Colonic mucosa (tissue), 4 donors: ENCODE measurements around the gene FAM120AOS. TPM values are rescaled to one million over a fixed set of nuclear protein-coding genes. Genes with fewer than 3 reads are reported as not detected.

ENCODE experiments used
- DNase-seq: peaks from one replicate; pipeline ENCODE4 v3.0.0-alpha.2; 2020
- H3K27ac ChIP-seq: fragments of 200-600 bp; one replicate; pipeline ENCODE4 v1.8.0; 2021
- H3K27me3 ChIP-seq: fragments of 200-600 bp; one replicate; pipeline ENCODE4 v1.8.0; 2021
- H3K36me3 ChIP-seq: fragments of 200-600 bp; one replicate; pipeline ENCODE4 v1.8.0; 2021
- H3K4me1 ChIP-seq: fragments of 200-600 bp; one replicate; pipeline ENCODE4 v1.8.0; 2021; ENCODE audit warnings: mild to moderate bottlenecking
- H3K4me3 ChIP-seq: fragments of 200-600 bp; one replicate; pipeline ENCODE4 v1.8.0; 2021
- H3K9ac ChIP-seq, 2 donors: one replicate each; pipeline ENCODE4 v1.7.0; 2013; ENCODE audit warnings: control low read depth in 2 of 2, low read depth in 2 of 2, low read length in 2 of 2
- H3K9me3 ChIP-seq: fragments of 200-600 bp; one replicate; pipeline ENCODE4 v1.8.0; 2021
- CTCF ChIP-seq: fragments of 200-600 bp; IDR thresholded peaks from one replicate; pipeline ENCODE4 v1.8.0; 2022; ENCODE audit warnings: antibody characterized with exemption, mild to moderate bottlenecking
- intact Hi-C: fragments of 100-400 bp; cut with DNase I; formaldehyde crosslinking; loops from one replicate; pipeline ENCODE4 v1.14.1; 2022
- total RNA-seq, 2 donors: library from RNA; stranded (reverse); fragmentation: NEBNext Ultra II Directional in 1 of 2; extraction: Animal tissue kit (Norgen Biotek cat#: 25700) in 1 of 2; gene quantifications; one replicate each; pipeline ENCODE4 v1.2.1, GENCODE V29; 2021
- donor health status: healthy.
- donor health status: DM: no; HTN: no; CAD: no.
- donor health status: DM: no; HTN: no; CAD: no.

The FAM120AOS gene
- total RNA-seq, 2 donors from 2014 or later: 56.5 to 67.1 TPM

GRCh38 chr9:93435386-93435785 is 18.0 kb downstream of the FAM120AOS start:
- no peaks in the 10 kb centered on the region for H3K27me3 ChIP-seq
- H3K36me3 ChIP-seq: no peaks in the 10 kb centered on the region
- intact Hi-C loops: no loop called here
- H3K9me3 ChIP-seq: no peaks in the 10 kb centered on the region
- no peak for DNase-seq
- no peaks in the 10 kb centered on the region for H3K4me1 ChIP-seq
- no peak for TF ChIP-seq CTCF
- no peak overlapping the region for H3K9ac ChIP-seq
- H3K27ac ChIP-seq: no peak overlapping the region
- H3K4me3 ChIP-seq: no peak overlapping the region

GRCh38 chr9:93434056-93434455 is 19.3 kb downstream of the FAM120AOS start:
- Histone ChIP-seq H3K4me1 (no peaks in the 10 kb centered on the region), H3K9ac (no peak overlapping the region), H3K27me3 (no peaks in the 10 kb centered on the region), H3K4me3 (no peak overlapping the region), H3K36me3 (no peaks in the 10 kb centered on the region), H3K27ac (no peak overlapping the region), H3K9me3 (no peaks in the 10 kb centered on the region)
- TF ChIP-seq CTCF: no peak
- intact Hi-C loops: no loop called here
- no peak for DNase-seq

DNA sequence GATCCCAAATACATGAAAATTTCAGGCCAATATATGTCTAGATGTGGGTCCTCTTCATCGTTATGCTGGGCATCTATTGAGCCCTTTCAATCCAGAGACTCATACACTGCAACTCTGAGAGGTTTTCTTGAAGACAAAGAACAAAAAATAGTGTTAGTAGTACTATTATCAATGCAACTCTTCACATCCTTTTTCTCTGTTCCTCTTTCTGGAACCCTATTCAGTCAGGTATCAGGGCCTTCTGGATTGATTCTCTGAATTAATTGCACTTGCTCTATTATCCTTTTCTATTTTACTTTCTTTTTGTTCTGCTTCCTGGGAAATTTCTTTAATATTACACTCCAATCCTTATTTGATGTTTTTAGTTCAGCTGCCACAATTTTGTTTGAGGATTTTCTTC is 20.4 kb downstream of the FAM120AOS start:
- no peaks in the 10 kb centered on the region for H3K27me3 ChIP-seq
- no peak for DNase-seq
- H3K4me3 ChIP-seq: no peak overlapping the region
- no peaks in the 10 kb centered on the region for H3K36me3 ChIP-seq
- intact Hi-C loops: no loop called here
- no peaks in the 10 kb centered on the region for H3K4me1 ChIP-seq
- no peak for TF ChIP-seq CTCF
- H3K27ac ChIP-seq: no peak overlapping the region
- H3K9me3 ChIP-seq: no peaks in the 10 kb centered on the region
- H3K9ac ChIP-seq: no peak overlapping the region

DNA sequence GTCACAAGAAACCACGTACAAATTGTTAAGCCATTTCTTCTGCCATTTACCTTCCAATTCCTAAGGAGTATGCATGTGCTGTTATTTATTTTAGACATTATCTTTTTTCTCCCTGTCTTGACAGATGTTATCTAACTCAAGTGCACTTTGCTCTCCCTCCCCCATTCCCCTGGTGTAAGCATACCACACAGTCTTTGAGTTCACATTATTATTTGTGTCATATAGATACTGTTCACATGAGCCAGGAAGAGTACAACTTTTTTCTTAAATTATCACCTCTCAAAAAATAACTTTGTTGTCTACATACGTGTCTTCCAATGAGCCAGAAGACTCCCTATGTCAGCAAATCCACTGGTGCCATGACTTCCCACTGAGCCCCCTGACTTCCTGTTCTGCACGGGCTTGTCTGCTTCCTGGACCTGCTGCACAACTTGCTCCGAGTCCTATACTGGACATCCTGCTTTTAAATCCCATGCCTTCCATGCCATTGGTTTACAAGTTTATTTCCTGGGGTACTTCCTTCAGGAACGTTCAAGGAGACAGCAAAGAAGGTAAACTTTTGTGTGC is 21.8 kb downstream of the FAM120AOS start:
- DNase-seq: no peak
- no peak for TF ChIP-seq CTCF
- H3K9me3 ChIP-seq: no peaks in the 10 kb centered on the region
- H3K4me3 ChIP-seq: no peak overlapping the region
- intact Hi-C loops: no loop called here
- H3K27me3 ChIP-seq: no peaks in the 10 kb centered on the region
- H3K4me1 ChIP-seq: no peaks in the 10 kb centered on the region
- H3K36me3 ChIP-seq: no peaks in the 10 kb centered on the region
- H3K27ac ChIP-seq: no peak overlapping the region
- no peak overlapping the region for H3K9ac ChIP-seq

- Histone ChIP-seq H3K27ac (no peak overlapping the region), H3K36me3 (no peaks in the 10 kb centered on the region), H3K9ac (no peak overlapping the region), H3K4me1 (no peaks in the 10 kb centered on the region), H3K9me3 (no peaks in the 10 kb centered on the region), H3K27me3 (no peaks in the 10 kb centered on the region), H3K4me3 (no peak overlapping the region)
- DNase-seq: peak; percentile 65
- intact Hi-C loops: loop anchor here (10.0 kb wide), 1 partner anchor 153 kb away; no protein-coding TSS in a partner anchor
- TF ChIP-seq CTCF: peak; percentile 40
Measured at GRCh38 chr9:93427655-93428379, 25.6 kb downstream of the FAM120AOS start.
